Measurements from ENCODE around the gene MMP8. TPM values are rescaled to one million over a fixed set of nuclear protein-coding genes. Genes with fewer than 3 reads are reported as not detected.

The MMP8 gene
- total RNA-seq, 1 donor from 2014 or later: not detected

DNA sequence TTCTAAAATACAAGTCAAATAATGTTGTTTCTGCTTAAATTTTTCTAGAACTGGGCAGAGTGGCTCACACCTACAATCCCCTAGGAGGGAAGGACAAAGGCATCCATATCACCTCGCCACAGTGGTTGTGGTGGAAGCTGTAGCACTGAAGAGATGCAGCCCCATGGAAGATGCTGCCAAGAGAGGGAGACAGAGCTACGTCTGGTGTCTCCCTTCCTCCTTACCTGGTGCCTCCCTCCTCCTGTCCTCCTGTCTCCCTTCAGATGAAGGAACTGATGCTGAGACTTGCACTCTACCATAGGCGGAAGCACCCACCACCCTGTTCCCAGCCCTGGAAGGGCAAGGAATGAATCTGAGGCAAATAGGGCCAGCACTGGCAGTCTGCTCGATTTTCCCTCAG is 41.5 kb downstream of the MMP8 start:
- no peaks in the 10 kb centered on the region for H3K36me3 Mint-ChIP-seq
- DNase-seq (ENCODE audit: extremely low spot score, unreplicated experiment): no peak

GRCh38 chr11:102680945-102681344 is 43.8 kb downstream of the MMP8 start:
- Mint-ChIP-seq H3K27ac (no peak overlapping the region), H3K4me1 (ENCODE audit: unreplicated experiment) (no peaks in the 10 kb centered on the region), H3K4me3 (no peak overlapping the region), H3K36me3 (no peaks in the 10 kb centered on the region), H3K27me3 (no peaks in the 10 kb centered on the region), H3K9me3 (no peaks in the 10 kb centered on the region)
- TF ChIP-seq, protein P1, sequence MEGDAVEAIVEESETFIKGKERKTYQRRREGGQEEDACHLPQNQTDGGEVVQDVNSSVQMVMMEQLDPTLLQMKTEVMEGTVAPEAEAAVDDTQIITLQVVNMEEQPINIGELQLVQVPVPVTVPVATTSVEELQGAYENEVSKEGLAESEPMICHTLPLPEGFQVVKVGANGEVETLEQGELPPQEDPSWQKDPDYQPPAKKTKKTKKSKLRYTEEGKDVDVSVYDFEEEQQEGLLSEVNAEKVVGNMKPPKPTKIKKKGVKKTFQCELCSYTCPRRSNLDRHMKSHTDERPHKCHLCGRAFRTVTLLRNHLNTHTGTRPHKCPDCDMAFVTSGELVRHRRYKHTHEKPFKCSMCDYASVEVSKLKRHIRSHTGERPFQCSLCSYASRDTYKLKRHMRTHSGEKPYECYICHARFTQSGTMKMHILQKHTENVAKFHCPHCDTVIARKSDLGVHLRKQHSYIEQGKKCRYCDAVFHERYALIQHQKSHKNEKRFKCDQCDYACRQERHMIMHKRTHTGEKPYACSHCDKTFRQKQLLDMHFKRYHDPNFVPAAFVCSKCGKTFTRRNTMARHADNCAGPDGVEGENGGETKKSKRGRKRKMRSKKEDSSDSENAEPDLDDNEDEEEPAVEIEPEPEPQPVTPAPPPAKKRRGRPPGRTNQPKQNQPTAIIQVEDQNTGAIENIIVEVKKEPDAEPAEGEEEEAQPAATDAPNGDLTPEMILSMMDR (conservative IDR thresholded peaks at IDR 0.05): no peak
- DNase-seq (ENCODE audit: extremely low spot score, unreplicated experiment): no peak

More for the DNA sequence above, 41.5 kb downstream of the MMP8 start:
- Mint-ChIP-seq H3K27me3 (no peaks in the 10 kb centered on the region), H3K9me3 (peaks cover 8% of the 10 kb centered on the region), H3K4me1 (ENCODE audit: unreplicated experiment) (peaks cover 5% of the 10 kb centered on the region), H3K27ac (no peak overlapping the region), H3K4me3 (no peak overlapping the region)
- TF ChIP-seq, protein P1 (conservative IDR thresholded peaks at IDR 0.05): no peak

DNA sequence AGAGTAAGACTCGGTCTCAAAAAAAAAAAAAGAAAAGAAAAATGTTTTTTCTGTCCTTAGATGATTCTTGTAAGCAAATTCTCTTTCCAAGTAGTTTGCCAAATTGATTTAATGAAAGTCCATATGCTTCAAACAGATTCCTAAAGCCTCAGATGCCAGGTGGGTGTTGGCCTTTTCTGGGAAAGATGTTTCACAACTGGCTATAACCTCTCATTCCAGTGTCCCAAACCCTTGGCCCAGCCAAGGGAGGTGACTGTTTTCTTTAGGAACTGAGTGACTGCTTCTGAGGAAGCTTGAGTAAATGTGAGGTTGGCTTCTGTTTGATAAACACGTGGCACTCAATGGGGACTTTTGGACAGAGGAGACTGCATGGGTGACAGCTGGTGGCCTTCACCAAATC is 46.7 kb downstream of the MMP8 start:
- Mint-ChIP-seq H3K4me1 (ENCODE audit: unreplicated experiment) (no peaks in the 10 kb centered on the region), H3K27ac (no peak overlapping the region), H3K4me3 (no peak overlapping the region), H3K27me3 (no peaks in the 10 kb centered on the region), H3K9me3 (no peaks in the 10 kb centered on the region), H3K36me3 (no peaks in the 10 kb centered on the region)
- TF ChIP-seq, protein P1 (conservative IDR thresholded peaks at IDR 0.05): no peak
- DNase-seq (ENCODE audit: extremely low spot score, unreplicated experiment): no peak

GRCh38 chr11:102676084-102676483 is 48.7 kb downstream of the MMP8 start:
- H3K27me3 Mint-ChIP-seq: no peaks in the 10 kb centered on the region
- H3K36me3 Mint-ChIP-seq: no peaks in the 10 kb centered on the region
- H3K4me1 Mint-ChIP-seq (ENCODE audit: unreplicated experiment): no peaks in the 10 kb centered on the region
- H3K27ac Mint-ChIP-seq: no peak overlapping the region
- no peaks in the 10 kb centered on the region for H3K9me3 Mint-ChIP-seq
- TF ChIP-seq, protein P1 (conservative IDR thresholded peaks at IDR 0.05): no peak
- no peak overlapping the region for H3K4me3 Mint-ChIP-seq
- DNase-seq (ENCODE audit: extremely low spot score, unreplicated experiment): no peak

GRCh38 chr11:102669664-102670063 is 55.1 kb downstream of the MMP8 start:
- H3K36me3 Mint-ChIP-seq: no peaks in the 10 kb centered on the region
- H3K9me3 Mint-ChIP-seq: no peaks in the 10 kb centered on the region
- no peaks in the 10 kb centered on the region for H3K4me1 Mint-ChIP-seq (ENCODE audit: unreplicated experiment)
- H3K27me3 Mint-ChIP-seq: no peaks in the 10 kb centered on the region
- TF ChIP-seq, protein P1 (conservative IDR thresholded peaks at IDR 0.05): no peak
- H3K27ac Mint-ChIP-seq: no peak overlapping the region
- H3K4me3 Mint-ChIP-seq: no peak overlapping the region
- DNase-seq (ENCODE audit: extremely low spot score, unreplicated experiment): no peak

Measured in type B pancreatic cell (in vitro differentiated cells).